ENCODE results near the gene BCL3. TPM values are rescaled to one million over a fixed set of nuclear protein-coding genes. Genes with fewer than 3 reads are reported as not detected.

Gene BCL3
- total and polyA plus RNA-seq, 3 donors from 2014 or later, result 15.5 to 38.1 (median 31.7) TPM

GRCh38 chr19:44762038-44762437 is 13.5 kb downstream of the BCL3 start:
- intact Hi-C loops (cut with DNase I; ENCODE audit: low total_unique reads), result no loop called here
- no peak for TF ChIP-seq POLR2A (IDR thresholded peaks at IDR 0.05)
- no peak for TF ChIP-seq CTCF (IDR thresholded peaks at IDR 0.05)
- Histone ChIP-seq H3K4me1 (peaks cover 2% of the 10 kb centered on the region), H3K27me3 (no peaks in the 10 kb centered on the region), H3K4me3 (no peak overlapping the region), H3K36me3 (ENCODE audit: low read depth, missing control alignments) (no peaks in the 10 kb centered on the region), H3K27ac (no peak overlapping the region), H3K9me3 (no peaks in the 10 kb centered on the region)
- no peak for DNase-seq
- WGBS, 2 donors, result 87 to 88% methylated on average over 8 of the region's 8 CpGs

GRCh38 chr19:44765033-44765948 is 16.8 kb downstream of the BCL3 start:
- Histone ChIP-seq H3K4me3 (no peak overlapping the region), H3K27ac (no peak overlapping the region), H3K9me3 (no peaks in the 10 kb centered on the region), H3K4me1 (no peaks in the 10 kb centered on the region), H3K27me3 (no peaks in the 10 kb centered on the region), H3K36me3 (ENCODE audit: low read depth, missing control alignments) (no peaks in the 10 kb centered on the region)
- 81 to 90% methylated on average over 20 to 22 of the region's 22 CpGs for whole genome bisulfite sequencing, 2 donors
- intact Hi-C loops (cut with DNase I; ENCODE audit: low total_unique reads), result no loop called here
- no peak for TF ChIP-seq POLR2A (IDR thresholded peaks at IDR 0.05)
- no peak for TF ChIP-seq CTCF (IDR thresholded peaks at IDR 0.05)
- DNase-seq, result no peak

DNA sequence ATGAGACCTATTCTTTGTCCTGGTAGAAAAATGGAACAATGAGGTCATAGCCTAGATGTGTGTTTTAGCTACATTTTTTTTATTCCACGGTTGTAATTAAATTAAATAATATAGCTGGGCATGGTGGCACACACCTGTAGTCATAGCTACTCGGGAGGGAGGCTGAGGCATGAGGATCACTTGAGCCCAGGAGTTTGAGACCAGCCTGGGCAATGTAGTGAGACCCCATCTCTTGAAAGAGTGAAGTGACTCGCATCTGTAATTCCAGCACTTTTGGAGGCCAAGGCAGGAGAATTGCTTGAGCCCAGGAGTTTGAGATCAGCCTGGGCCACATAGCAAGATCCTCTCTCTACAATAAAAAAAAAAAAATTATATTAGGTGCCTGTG is 17.4 kb downstream of the BCL3 start:
- H3K27ac ChIP-seq, result no peak overlapping the region
- H3K36me3 ChIP-seq (ENCODE audit: low read depth, missing control alignments), result no peaks in the 10 kb centered on the region
- DNase-seq, result no peak
- no peaks in the 10 kb centered on the region for H3K27me3 ChIP-seq
- 80 to 88% methylated on average over 3 of the region's 3 CpGs for WGBS, 2 donors
- H3K9me3 ChIP-seq, result no peaks in the 10 kb centered on the region
- intact Hi-C loops (cut with DNase I; ENCODE audit: low total_unique reads), result no loop called here
- no peak overlapping the region for H3K4me3 ChIP-seq
- TF ChIP-seq POLR2A (IDR thresholded peaks at IDR 0.05) (no peak), CTCF (IDR thresholded peaks at IDR 0.05) (no peak)
- no peaks in the 10 kb centered on the region for H3K4me1 ChIP-seq

GRCh38 chr19:44767295-44768180 is 19.0 kb downstream of the BCL3 start:
- intact Hi-C loops (cut with DNase I; ENCODE audit: low total_unique reads), result no loop called here
- H3K9me3 ChIP-seq, result no peaks in the 10 kb centered on the region
- H3K36me3 ChIP-seq (ENCODE audit: low read depth, missing control alignments), result no peaks in the 10 kb centered on the region
- H3K27ac ChIP-seq, result no peak overlapping the region
- 84 to 85% methylated on average over 9 to 11 of the region's 11 CpGs for WGBS, 2 donors
- H3K4me1 ChIP-seq, result no peaks in the 10 kb centered on the region
- TF ChIP-seq CTCF (IDR thresholded peaks at IDR 0.05) (no peak), POLR2A (IDR thresholded peaks at IDR 0.05) (no peak)
- H3K4me3 ChIP-seq, result no peak overlapping the region
- no peak for DNase-seq
- no peaks in the 10 kb centered on the region for H3K27me3 ChIP-seq

Measured in testis (tissue), 3 donors.